Tibial nerve (tissue), 4 donors: ENCODE results near the gene COX6B1. TPM values are rescaled to one million over a fixed set of nuclear protein-coding genes. Genes with fewer than 3 reads are reported as not detected.

ENCODE experiments used
- DNase-seq, 2 donors: peaks; one replicate each; pipeline ENCODE4 v3.0.0-alpha.2; 2019; ENCODE audit warnings: low spot score in 2 of 2
- H3K27ac ChIP-seq, 4 donors: fragments of 200-600 bp; sonication (generic) in 3 of 4; one replicate each; pipeline ENCODE4 v1.5.1; 2017 to 2019; ENCODE audit warnings: mild to moderate bottlenecking in 1 of 4
- H3K27me3 ChIP-seq, 2 donors: fragments of 200-600 bp; sonication (generic) in 1 of 2; one replicate each; pipeline versions ENCODE4 v1.5.1 to v1.6.0; 2017 to 2019
- H3K36me3 ChIP-seq, 3 donors: fragments of 200-600 bp; sonication (generic); one replicate each; pipeline ENCODE4 v1.5.1; 2018 to 2019
- H3K4me1 ChIP-seq, 4 donors: fragments of 200-600 bp; sonication (generic) in 3 of 4; one replicate each; pipeline ENCODE4 v1.5.1; 2017 to 2019
- H3K4me3 ChIP-seq, 4 donors: fragments of 200-600 bp; sonication (generic) in 3 of 4; one replicate each; pipeline ENCODE4 v1.5.1; 2017 to 2019; ENCODE audit warnings: mild to moderate bottlenecking in 1 of 4, moderate library complexity in 1 of 4
- H3K9me3 ChIP-seq, 4 donors: fragments of 200-600 bp; sonication (generic) in 3 of 4; one replicate each; pipeline ENCODE4 v1.5.1; 2017 to 2019
- EP300 ChIP-seq, 2 donors: sonication (generic); formaldehyde crosslinking; IDR thresholded peaks; one replicate each; pipeline ENCODE4 v1.6.1; 2017; ENCODE audit warnings: antibody characterized with exemption in 2 of 2, mild to moderate bottlenecking in 1 of 2
- POLR2A ChIP-seq, 2 donors: fragments of 450-650 bp; IDR thresholded peaks; one replicate each; pipeline ENCODE4 v1.6.1; 2017; ENCODE audit warnings: antibody characterized with exemption in 2 of 2, mild to moderate bottlenecking in 2 of 2, moderate library complexity in 2 of 2
- WGBS, 2 donors: methylation state at CpG; one replicate each; pipeline ENCODE4 v1.1.5; 2018; 5-methylcytosine and 5-hydroxymethylcytosine counted together
- total RNA-seq, 4 donors: library from RNA; depleted of rRNA; stranded (reverse); fragments of >200 nt; gene quantifications; one replicate each; pipeline ENCODE4 v1.1.0, GENCODE V29; 2016
- TF ChIP-seq, protein P1 (sequence below), 5 experiments: fragments of 200-600 bp in 3 of 5; fragments of 450-650 bp in 2 of 5; sonication (generic) in 3 of 5; IDR thresholded peaks; one replicate each; pipeline ENCODE4 v1.5.1; 2016 to 2019; ENCODE audit warnings: antibody characterized with exemption in 5 of 5, mild to moderate bottlenecking in 3 of 5, moderate library complexity in 2 of 5

The COX6B1 gene
- total RNA-seq, 4 donors from 2014 or later = 293 to 338 (median 316) TPM

GRCh38 chr19:35618857-35619256 is 29.3 kb upstream of the COX6B1 start:
- H3K4me3 ChIP-seq = no peak overlapping the region
- no peaks in the 10 kb centered on the region for H3K27me3 ChIP-seq
- H3K27ac ChIP-seq = no peak overlapping the region
- 70 to 76% methylated on average over 4 to 5 of the region's 7 CpGs for WGBS, 2 donors
- TF ChIP-seq POLR2A (IDR thresholded peaks at IDR 0.05) (no peak), EP300 (IDR thresholded peaks at IDR 0.05) (no peak)
- TF ChIP-seq, protein P1, sequence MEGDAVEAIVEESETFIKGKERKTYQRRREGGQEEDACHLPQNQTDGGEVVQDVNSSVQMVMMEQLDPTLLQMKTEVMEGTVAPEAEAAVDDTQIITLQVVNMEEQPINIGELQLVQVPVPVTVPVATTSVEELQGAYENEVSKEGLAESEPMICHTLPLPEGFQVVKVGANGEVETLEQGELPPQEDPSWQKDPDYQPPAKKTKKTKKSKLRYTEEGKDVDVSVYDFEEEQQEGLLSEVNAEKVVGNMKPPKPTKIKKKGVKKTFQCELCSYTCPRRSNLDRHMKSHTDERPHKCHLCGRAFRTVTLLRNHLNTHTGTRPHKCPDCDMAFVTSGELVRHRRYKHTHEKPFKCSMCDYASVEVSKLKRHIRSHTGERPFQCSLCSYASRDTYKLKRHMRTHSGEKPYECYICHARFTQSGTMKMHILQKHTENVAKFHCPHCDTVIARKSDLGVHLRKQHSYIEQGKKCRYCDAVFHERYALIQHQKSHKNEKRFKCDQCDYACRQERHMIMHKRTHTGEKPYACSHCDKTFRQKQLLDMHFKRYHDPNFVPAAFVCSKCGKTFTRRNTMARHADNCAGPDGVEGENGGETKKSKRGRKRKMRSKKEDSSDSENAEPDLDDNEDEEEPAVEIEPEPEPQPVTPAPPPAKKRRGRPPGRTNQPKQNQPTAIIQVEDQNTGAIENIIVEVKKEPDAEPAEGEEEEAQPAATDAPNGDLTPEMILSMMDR (IDR thresholded peaks at IDR 0.05) = no peak
- no peak for DNase-seq
- H3K36me3 ChIP-seq = peaks cover 0 to 72% (median 0%) of the 10 kb centered on the region in 3 donors
- H3K9me3 ChIP-seq = no peaks in the 10 kb centered on the region
- H3K4me1 ChIP-seq = no peaks in the 10 kb centered on the region

- TF ChIP-seq EP300 (IDR thresholded peaks at IDR 0.05) (no peak), POLR2A (IDR thresholded peaks at IDR 0.05) (no peak)
- TF ChIP-seq, protein P1 (IDR thresholded peaks at IDR 0.05) = no peak
- H3K36me3 ChIP-seq = peaks cover 0 to 72% (median 0%) of the 10 kb centered on the region in 3 donors
- no peak overlapping the region for H3K27ac ChIP-seq
- H3K27me3 ChIP-seq = no peaks in the 10 kb centered on the region
- no peaks in the 10 kb centered on the region for H3K4me1 ChIP-seq
- H3K4me3 ChIP-seq = no peak overlapping the region
- no peak for DNase-seq
- no peaks in the 10 kb centered on the region for H3K9me3 ChIP-seq
- WGBS, 2 donors = 95 to 97% methylated on average over 9 of the region's 12 CpGs
Measured at GRCh38 chr19:35619290-35619923, 28.7 kb upstream of the COX6B1 start.

GRCh38 chr19:35620001-35620400 is 28.1 kb upstream of the COX6B1 start:
- Histone ChIP-seq H3K4me1 (no peaks in the 10 kb centered on the region), H3K9me3 (no peaks in the 10 kb centered on the region), H3K27me3 (no peaks in the 10 kb centered on the region), H3K36me3 (peaks cover 0 to 68% (median 0%) of the 10 kb centered on the region in 3 donors), H3K27ac (no peak overlapping the region), H3K4me3 (no peak overlapping the region)
- WGBS, 2 donors = 91 to 93% methylated on average over 17 of the region's 17 CpGs
- TF ChIP-seq POLR2A (IDR thresholded peaks at IDR 0.05) = no peak
- TF ChIP-seq EP300 (IDR thresholded peaks at IDR 0.05) = no peak
- TF ChIP-seq, protein P1 (IDR thresholded peaks at IDR 0.05) = no peak
- no peak for DNase-seq

DNA sequence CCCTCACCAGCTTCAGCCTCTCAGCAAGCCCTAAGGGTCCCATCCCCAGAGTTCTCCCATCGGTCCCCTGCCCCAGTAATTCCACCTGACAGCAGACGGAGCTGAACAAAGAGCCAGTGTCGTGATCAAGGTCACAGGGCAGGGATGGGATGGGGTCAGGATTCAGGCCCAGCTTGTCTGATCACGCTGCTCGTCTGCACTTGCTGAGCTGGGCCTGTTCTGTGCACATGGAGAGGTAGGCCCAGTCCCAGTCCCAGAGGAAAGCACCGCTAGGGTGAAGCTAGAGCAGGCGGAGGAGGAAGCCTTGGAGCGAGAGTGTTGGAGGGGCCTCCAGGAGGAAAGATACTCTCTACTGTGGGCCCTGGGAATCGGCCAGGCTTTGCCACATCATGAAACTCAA is 26.4 kb upstream of the COX6B1 start:
- 76 to 88% methylated on average over 9 of the region's 9 CpGs for WGBS, 2 donors
- H3K27me3 ChIP-seq = no peaks in the 10 kb centered on the region
- peaks cover 0 to 52% (median 0%) of the 10 kb centered on the region in 3 donors for H3K36me3 ChIP-seq
- no peak overlapping the region for H3K4me3 ChIP-seq
- H3K4me1 ChIP-seq = no peaks in the 10 kb centered on the region
- no peak overlapping the region for H3K27ac ChIP-seq
- TF ChIP-seq EP300 (IDR thresholded peaks at IDR 0.05) = no peak
- H3K9me3 ChIP-seq = no peaks in the 10 kb centered on the region
- no peak for DNase-seq

DNA sequence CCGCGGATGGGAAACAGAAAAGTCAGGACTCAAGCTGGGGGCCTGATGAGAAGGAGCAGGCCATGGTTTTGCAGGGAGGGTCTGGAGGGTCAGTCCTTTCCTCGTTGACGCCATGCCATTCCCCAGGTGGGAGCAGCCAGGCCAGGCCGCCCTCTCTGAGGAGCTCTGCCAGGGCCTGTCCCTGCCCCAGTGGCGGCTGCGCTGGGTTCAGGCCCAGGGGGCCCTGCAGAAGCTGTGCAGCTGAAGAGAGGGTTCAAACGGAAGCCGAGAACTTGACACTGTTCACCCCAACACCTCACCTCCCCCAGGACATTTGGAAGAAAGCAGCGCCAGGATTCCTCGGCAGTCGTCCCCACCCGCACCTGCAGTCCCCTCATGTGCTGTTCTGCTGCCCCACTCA is 25.4 kb upstream of the COX6B1 start:
- Histone ChIP-seq H3K9me3 (no peaks in the 10 kb centered on the region), H3K27ac (no peak overlapping the region), H3K36me3 (peaks cover 0 to 42% (median 0%) of the 10 kb centered on the region in 3 donors), H3K27me3 (no peaks in the 10 kb centered on the region), H3K4me1 (peaks cover 0 to 6% (median under 1%) of the 10 kb centered on the region in 4 donors), H3K4me3 (no peak overlapping the region)
- no peak for DNase-seq
- TF ChIP-seq, protein P1 (IDR thresholded peaks at IDR 0.05) = no peak
- no peak for TF ChIP-seq POLR2A (IDR thresholded peaks at IDR 0.05)
- no peak for TF ChIP-seq EP300 (IDR thresholded peaks at IDR 0.05)
- WGBS, 2 donors = 87 to 89% methylated on average over 12 to 13 of the region's 13 CpGs
